ENCODE measurements around the gene PPL.

DNA sequence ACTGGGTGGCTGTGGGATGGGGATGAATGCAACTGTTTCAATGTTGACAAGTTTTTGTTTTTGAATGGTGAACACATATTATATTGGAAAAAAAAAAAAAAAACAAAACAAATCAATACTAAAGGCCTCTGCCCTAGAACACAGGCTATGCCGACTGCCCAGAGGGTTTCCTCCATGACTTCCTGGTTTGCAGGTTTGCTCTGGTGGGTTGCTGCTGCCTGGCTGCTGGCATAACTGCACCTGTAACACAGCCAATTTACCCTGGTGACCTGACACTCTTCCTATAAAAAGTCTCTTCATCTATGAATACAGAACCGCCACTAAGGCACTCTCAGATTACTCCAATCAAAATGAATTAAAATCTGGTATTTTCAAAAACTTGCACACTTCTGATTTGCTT is 100.2 kb downstream of the PPL start:
- TF ChIP-seq CTCF (IDR thresholded peaks at IDR 0.05) (no peak), POLR2A (IDR thresholded peaks at IDR 0.05) (no peak)

Measured in Peyer's patch (tissue), 4 donors.